KG1 (cell line): ENCODE results near the gene IQCB1.
"Not testable (repeated sequence)": the region's sequence is repeated elsewhere in the genome, so short reads cannot be mapped to it uniquely, and the experiment has no call there.

Source experiments
- DNase-seq: peaks from one replicate; lab custom pipeline; 2025; lab: John Stamatoyannopoulos, UW

Gene IQCB1

GRCh38 chr3:121834671-121835464, at the start of gene IQCB1, which contains the start of gene EAF2:
TSS of gene IQCB1 (minus strand) at chr3:121835060. CDS start at chr3:121828960, 6,100 bp downstream.
TSS of gene EAF2 (plus strand) at chr3:121835209. CDS start at chr3:121835286, 77 bp downstream.
- peak; percentile 97 for DNase-seq

- DNase-seq, result no peak
Measured at GRCh38 chr3:121883507-121883906, 48.6 kb upstream of the IQCB1 start.

GRCh38 chr3:121878411-121878810, 43.6 kb upstream of the IQCB1 start:
- DNase-seq, result no peak

GRCh38 chr3:121871430-121871829, 36.6 kb upstream of the IQCB1 start:
- peak; percentile 9 for DNase-seq

GRCh38 chr3:121870717-121871116, 35.9 kb upstream of the IQCB1 start:
- no peak for DNase-seq

- no peak for DNase-seq
Measured at GRCh38 chr3:121869736-121870135, 34.9 kb upstream of the IQCB1 start.

- DNase-seq, result no peak
Measured at GRCh38 chr3:121863801-121864200, 28.9 kb upstream of the IQCB1 start.

- DNase-seq, result not testable (repeated sequence)
Measured at GRCh38 chr3:121863247-121863646, 28.4 kb upstream of the IQCB1 start.

GRCh38 chr3:121857778-121858177, 22.9 kb upstream of the IQCB1 start:
- not testable (repeated sequence) for DNase-seq

- no peak for DNase-seq
Measured at GRCh38 chr3:121855555-121855954, 20.7 kb upstream of the IQCB1 start.

GRCh38 chr3:121852256-121852655, 17.4 kb upstream of the IQCB1 start:
- no peak for DNase-seq

- no peak for DNase-seq
Measured at GRCh38 chr3:121844892-121845291, 10.0 kb upstream of the IQCB1 start.

GRCh38 chr3:121839962-121840361, 5.1 kb upstream of the IQCB1 start:
- no peak for DNase-seq

- DNase-seq, result no peak
Measured at GRCh38 chr3:121836481-121836880, 1.6 kb upstream of the IQCB1 start.

GRCh38 chr3:121836064-121836463, 1.2 kb upstream of the IQCB1 start:
- DNase-seq, result no peak

- DNase-seq, result no peak
Measured at GRCh38 chr3:121835465-121835801, 573 bp upstream of the IQCB1 start.

- DNase-seq, result no peak
Measured at GRCh38 chr3:121834157-121834670, 646 bp downstream of the IQCB1 start.

GRCh38 chr3:121822973-121823372, 11.9 kb downstream of the IQCB1 start:
- DNase-seq, result no peak

- no peak for DNase-seq
Measured at GRCh38 chr3:121821421-121822199, 13.2 kb downstream of the IQCB1 start.

- no peak for DNase-seq
Measured at GRCh38 chr3:121819236-121819635, 15.6 kb downstream of the IQCB1 start.

- no peak for DNase-seq
Measured at GRCh38 chr3:121818578-121818977, 16.3 kb downstream of the IQCB1 start.

GRCh38 chr3:121817753-121818152, 17.1 kb downstream of the IQCB1 start:
- no peak for DNase-seq

- DNase-seq, result no peak
Measured at GRCh38 chr3:121809249-121809648, 25.6 kb downstream of the IQCB1 start.
